Measurements from ENCODE around the gene SLCO2B1.

The SLCO2B1 gene

GRCh38 chr11:75242722-75243600 lies 92.1 kb downstream of the SLCO2B1 start:
- TF ChIP-seq CTCF (IDR thresholded peaks at IDR 0.05; ENCODE audit: low read depth, low read length) = no peak
- no peak overlapping the region for H3K4me3 ChIP-seq (replicated peaks in 1 of 2; ENCODE audit: low read depth in 2 of 2, low read length in 2 of 2)
- DNase-seq (ENCODE audit: low read depth in 2 of 2) = no peak

GRCh38 chr11:75244052-75244814 lies 93.3 kb downstream of the SLCO2B1 start:
- TF ChIP-seq CTCF (IDR thresholded peaks at IDR 0.05; ENCODE audit: low read depth, low read length) = no peak
- no peak overlapping the region for H3K4me3 ChIP-seq (replicated peaks in 1 of 2; ENCODE audit: low read depth in 2 of 2, low read length in 2 of 2)
- DNase-seq (ENCODE audit: low read depth in 2 of 2) = no peak

GRCh38 chr11:75245356-75246005 lies 94.6 kb downstream of the SLCO2B1 start:
- DNase-seq (ENCODE audit: low read depth in 2 of 2) = no peak
- no peak for TF ChIP-seq CTCF (IDR thresholded peaks at IDR 0.05; ENCODE audit: low read depth, low read length)
- H3K4me3 ChIP-seq (replicated peaks in 1 of 2; ENCODE audit: low read depth in 2 of 2, low read length in 2 of 2) = no peak overlapping the region

- no peak for TF ChIP-seq CTCF (IDR thresholded peaks at IDR 0.05; ENCODE audit: low read depth, low read length)
- H3K4me3 ChIP-seq (replicated peaks in 1 of 2; ENCODE audit: low read depth in 2 of 2, low read length in 2 of 2) = no peak overlapping the region
- DNase-seq (ENCODE audit: low read depth in 2 of 2) = no peak
Measured at GRCh38 chr11:75246006-75246670, 95.2 kb downstream of the SLCO2B1 start.

GRCh38 chr11:75246671-75247350 lies 95.9 kb downstream of the SLCO2B1 start:
- DNase-seq (ENCODE audit: low read depth in 2 of 2) = no peak
- H3K4me3 ChIP-seq (replicated peaks in 1 of 2; ENCODE audit: low read depth in 2 of 2, low read length in 2 of 2) = no peak overlapping the region

More at GRCh38 chr11:75246671-75247350, 95.9 kb downstream of the SLCO2B1 start:
- no peak for TF ChIP-seq CTCF (IDR thresholded peaks at IDR 0.05; ENCODE audit: low read depth, low read length)

All from cardiac fibroblast (primary cell).